Urothelium cell line (cell line): ENCODE results near the gene HLA-F.
A peak's percentile ranks its signal among the peaks of the same experiment; 100 is the strongest.

Experiments
- DNase-seq: peaks from one replicate; pipeline ENCODE4 v3.0.0; 2011; ENCODE audit warnings: low spot score, mixed read lengths
- FAIRE-seq: peaks from 2 replicates; lab custom pipeline; 2011; peaks lifted over from hg19 to GRCh38; lab: Jason Lieb, UNC

The HLA-F gene

GRCh38 chr6:29742127-29742526 is 18.9 kb downstream of the HLA-F start:
- DNase-seq: no peak
- no peak for FAIRE-seq

- no peak for DNase-seq
- FAIRE-seq: no peak
These were observed 19.8 kb downstream of the HLA-F start for GRCh38 chr6:29743025-29743424.

DNA sequence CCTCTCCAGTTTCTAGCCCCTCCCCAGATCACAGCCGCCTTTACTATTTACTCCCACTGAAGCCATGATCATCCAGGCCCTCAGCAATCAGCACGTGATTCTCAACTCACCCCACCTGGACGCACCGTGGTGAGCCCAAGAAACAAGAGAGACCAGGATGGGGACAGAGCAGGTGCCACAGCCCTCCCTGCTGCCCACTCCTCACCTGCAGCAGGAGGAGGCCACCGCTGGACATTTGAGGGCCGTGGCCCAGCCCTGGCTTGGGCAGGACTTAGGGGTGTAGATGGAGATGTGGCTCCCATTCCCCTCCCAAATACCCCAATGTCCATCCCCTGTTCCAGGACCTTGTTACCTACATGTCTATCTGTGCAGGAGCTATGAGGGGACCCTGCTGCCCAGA is 20.3 kb downstream of the HLA-F start:
- no peak for DNase-seq
- FAIRE-seq: no peak

- FAIRE-seq: no peak
- DNase-seq: no peak
These were observed 20.9 kb downstream of the HLA-F start for GRCh38 chr6:29744131-29744530.

GRCh38 chr6:29744621-29745020 is 21.4 kb downstream of the HLA-F start:
- no peak for FAIRE-seq

DNA sequence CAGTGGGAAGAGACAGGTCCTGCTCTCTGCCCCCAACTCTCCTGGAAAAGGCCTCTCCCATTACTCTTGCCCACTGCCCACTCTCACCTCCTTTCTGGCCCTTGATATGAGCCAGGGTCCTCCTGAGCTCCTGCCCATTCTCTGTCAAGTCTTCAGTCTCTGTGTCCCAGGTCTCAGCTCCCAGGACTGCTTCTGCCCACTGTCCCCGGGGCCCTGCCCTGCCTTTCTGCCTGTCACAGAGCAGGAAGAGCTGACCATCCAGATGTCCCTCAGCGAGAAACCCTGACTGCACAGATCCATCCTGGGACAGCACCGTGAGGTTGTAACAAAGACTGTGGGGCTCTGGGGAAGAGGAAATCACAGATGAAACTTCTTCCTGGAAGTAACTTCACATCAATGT is 22.2 kb downstream of the HLA-F start:
- FAIRE-seq: no peak

More at GRCh38 chr6:29744621-29745020, 21.4 kb downstream of the HLA-F start:
- DNase-seq: no peak

GRCh38 chr6:29745855-29746449 is 22.7 kb downstream of the HLA-F start:
- FAIRE-seq (no peak), DNase-seq (no peak)

More for the DNA sequence above, 22.2 kb downstream of the HLA-F start:
- no peak for DNase-seq

- FAIRE-seq (no peak), DNase-seq (no peak)
These were observed 23.8 kb downstream of the HLA-F start for GRCh38 chr6:29746846-29747687.

GRCh38 chr6:29747688-29748250 is 24.5 kb downstream of the HLA-F start:
- FAIRE-seq: no peak

GRCh38 chr6:29748391-29749307 is 25.4 kb downstream of the HLA-F start:
- peak; percentile 93 for DNase-seq

More at GRCh38 chr6:29747688-29748250, 24.5 kb downstream of the HLA-F start:
- DNase-seq: peak; percentile 13

GRCh38 chr6:29749308-29749662 is 26.1 kb downstream of the HLA-F start:
- no peak for FAIRE-seq
- no peak for DNase-seq

More at GRCh38 chr6:29748391-29749307, 25.4 kb downstream of the HLA-F start:
- FAIRE-seq: no peak

DNA sequence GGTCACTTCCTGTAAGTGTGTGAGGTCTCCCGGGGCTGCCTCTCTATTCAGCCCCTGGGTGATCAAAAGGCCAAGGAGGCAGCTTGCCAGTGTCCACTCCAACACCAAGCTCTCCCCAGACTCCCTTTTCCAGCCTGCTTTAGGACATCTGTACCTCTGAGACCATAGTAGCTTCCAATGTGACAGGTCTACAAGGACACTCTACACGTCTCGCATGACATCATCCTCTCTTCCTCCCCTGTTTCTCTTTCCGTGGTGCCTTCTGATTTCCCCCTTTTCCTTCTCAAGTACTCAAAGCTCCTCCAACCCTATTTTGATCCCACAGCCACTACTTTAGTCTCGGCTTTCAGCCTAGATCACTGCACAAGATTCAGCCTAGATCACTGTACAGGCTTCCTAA is 26.4 kb downstream of the HLA-F start:
- DNase-seq: no peak
- FAIRE-seq: no peak

- no peak for FAIRE-seq
- DNase-seq: no peak
These were observed 27.5 kb downstream of the HLA-F start for GRCh38 chr6:29750709-29751108.

GRCh38 chr6:29751480-29751879 is 28.2 kb downstream of the HLA-F start:
- FAIRE-seq (no peak), DNase-seq (no peak)

- FAIRE-seq: peak; percentile 96
These were observed 29.4 kb downstream of the HLA-F start for GRCh38 chr6:29752451-29753308.

DNA sequence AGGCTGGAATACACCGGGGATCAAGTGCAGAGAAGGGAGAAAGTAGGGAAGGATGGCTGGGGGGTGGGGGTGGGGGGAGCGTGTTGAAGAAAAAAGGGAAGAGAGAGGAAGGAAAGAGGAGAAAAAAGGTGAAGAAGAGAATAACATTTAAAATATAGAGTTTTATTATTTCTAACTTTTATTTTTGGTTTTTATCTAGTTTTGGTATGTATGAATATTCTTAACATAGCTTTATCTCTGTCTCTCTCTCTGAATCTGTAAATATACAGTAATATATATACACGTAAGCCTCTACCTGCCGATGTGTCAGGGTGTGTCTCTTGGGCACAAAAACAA is 30.0 kb downstream of the HLA-F start:
- FAIRE-seq (no peak), DNase-seq (no peak)

More at GRCh38 chr6:29752451-29753308, 29.4 kb downstream of the HLA-F start:
- peak; percentile 89 for DNase-seq

DNA sequence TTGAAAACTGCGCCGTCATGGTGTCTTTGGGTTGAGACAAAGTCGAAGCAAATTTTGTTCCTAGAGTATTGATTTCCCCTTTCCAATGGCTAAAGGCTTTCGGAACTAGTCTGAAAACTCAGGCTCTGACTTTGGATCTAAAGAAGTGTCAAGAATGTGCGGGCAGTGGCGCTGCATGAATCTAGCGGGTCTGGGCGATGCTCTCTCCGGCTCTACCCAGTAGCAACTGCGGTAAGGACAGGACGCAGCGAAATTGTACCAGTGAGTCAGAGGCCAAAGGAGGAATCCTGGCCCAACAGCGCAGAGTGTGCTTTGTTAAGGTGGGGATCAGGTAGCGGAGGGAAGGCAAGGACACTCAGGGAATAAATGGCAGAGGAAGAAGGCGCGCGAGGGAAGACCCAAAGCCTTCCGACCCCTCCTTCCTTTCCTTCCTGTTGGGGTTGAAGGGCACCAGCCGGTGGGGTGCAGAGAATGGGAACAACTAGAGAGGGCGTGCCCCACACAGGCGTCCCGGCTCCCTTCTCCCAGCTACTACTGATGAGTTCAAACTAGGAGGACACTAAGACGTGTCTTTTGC is 32.1 kb downstream of the HLA-F start:
- FAIRE-seq (no peak), DNase-seq (no peak)

- FAIRE-seq: no peak
These were observed 34.0 kb downstream of the HLA-F start for GRCh38 chr6:29757282-29757681.

GRCh38 chr6:29757701-29758293 is 34.6 kb downstream of the HLA-F start:
- DNase-seq (no peak), FAIRE-seq (no peak)

More at GRCh38 chr6:29757282-29757681, 34.0 kb downstream of the HLA-F start:
- no peak for DNase-seq
